ENCODE data around the gene GNPTG.

Gene GNPTG

DNA sequence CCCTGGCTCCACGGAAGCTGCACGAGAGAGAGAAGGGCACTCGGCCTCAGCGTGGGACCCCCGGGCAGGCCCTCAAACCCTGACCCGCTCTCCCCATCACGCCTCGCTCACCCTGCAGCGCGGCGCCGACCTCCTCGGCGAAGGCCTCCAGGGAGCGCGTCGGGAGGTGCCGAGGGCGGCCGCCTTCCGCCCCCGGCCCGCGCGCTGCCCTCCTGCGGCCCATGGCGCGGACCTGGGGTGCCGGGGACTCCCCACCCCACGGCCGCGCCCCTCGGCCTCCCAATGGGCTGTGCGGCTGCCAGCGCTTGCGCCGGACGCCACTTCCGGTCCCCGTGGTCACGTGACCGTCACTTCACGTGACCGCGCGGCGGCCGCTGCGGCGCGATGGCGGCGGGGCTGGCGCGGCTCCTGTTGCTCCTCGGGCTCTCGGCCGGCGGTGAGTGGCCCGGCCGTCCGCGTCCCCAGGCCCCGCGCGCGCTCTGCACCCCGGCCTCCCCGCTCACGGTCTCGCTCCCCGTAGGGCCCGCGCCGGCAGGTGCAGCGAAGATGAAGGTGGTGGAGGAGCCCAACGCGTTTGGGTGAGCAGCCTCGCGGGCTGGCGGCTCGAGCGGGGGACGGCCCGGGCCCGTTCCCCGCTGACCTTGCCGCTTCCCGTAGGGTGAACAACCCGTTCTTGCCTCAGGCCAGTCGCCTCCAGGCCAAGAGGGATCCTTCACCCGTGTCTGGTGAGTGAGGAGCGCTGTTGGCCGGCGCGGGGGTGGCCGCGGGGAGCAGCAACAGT, at the start of gene GNPTG, which contains the start of gene TSR3:
TSS of gene GNPTG (plus strand) at position 350 of the 781 bp plus-strand sequence. CDS start at position 385, 35 bp downstream.
TSS of gene TSR3 (minus strand) at position 297 of the 781 bp plus-strand sequence. CDS start at position 223, 74 bp downstream.
- peak; percentile 87 for DNase-seq

DNA sequence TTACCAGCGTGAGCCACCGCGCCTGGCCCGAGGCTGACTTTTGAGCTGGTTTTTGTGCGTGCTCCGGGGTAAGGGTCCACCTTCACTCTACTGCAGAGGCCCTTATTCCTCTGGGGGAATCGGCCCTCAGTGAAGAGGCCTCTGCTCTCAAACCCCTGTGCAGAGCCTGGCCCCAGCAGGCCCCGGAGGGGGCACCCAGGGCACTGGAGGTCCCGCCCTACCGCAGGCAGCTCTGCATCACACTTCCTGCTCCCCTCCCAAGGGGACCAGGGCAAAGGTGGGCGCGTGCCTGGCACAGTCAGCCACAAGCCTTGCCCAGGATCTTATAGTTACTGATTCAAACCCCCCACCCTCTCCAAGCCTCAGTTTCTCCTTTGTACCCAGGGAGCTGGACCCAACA, 45.9 kb upstream of the GNPTG start:
- DNase-seq: no peak

DNA sequence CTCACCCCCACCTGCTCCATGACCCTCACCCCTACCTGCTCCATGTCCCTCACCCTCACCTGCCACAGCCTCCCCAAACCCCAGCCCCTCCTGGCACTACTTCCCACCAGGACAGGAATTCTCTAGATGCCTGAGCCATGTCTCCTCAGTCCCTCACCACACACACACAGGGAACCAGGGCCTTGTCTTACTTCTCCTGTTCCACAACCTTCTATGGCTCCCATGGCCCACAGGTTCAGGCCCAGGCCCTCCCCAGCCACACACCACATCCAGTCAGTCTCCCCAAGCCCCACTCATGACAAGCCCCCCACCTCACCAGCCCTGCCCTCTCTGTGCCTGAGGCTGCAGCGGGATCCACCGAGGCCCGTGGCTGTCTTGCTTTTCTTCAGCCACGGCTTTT, 45.4 kb upstream of the GNPTG start:
- no peak for DNase-seq

DNA sequence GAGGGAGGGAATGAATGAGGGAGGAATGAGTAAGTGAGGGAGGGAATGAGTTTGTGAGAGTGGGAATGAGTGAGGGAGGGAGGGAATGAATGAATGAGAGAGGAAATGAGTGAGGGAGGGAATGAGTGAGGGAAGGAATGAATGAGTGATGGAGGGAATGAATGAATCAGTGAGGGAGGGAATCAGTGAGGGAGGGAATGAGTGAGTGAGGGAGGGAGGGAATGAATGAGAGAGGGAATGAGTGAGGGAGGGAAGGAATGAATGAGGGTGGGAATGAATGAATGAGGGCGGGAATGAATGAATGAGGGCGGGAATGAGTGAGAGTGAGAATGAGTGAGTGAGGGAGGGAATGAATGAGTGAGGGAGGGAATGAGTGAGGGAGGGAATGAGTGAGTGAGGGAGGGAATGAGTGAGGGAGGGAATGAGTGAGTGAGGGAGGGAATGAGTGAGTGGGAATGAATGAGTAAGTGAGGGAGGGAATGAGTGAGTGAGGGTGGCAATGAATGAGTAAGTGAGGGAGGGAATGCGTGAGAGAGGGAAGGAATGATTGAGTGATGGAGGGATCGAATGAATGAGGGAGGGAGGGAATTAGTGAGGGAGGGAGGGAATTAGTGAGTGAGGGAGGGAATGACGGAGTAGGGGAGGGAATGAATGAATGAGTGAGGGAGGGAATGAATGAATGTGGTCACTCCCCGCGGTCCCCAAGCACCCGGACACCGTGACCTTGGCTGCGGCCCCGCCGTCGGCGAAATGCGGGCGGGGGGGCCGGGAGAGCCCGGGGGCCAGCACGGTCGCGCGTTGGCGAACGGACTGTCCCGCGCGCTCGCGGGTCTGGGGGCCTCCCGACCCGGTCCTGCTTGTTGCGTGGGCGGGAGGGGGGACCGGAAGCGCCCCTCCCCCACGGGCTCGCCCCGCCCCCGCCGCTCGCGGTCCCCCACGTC, 43.4 kb upstream of the GNPTG start:
- DNase-seq: no peak

DNA sequence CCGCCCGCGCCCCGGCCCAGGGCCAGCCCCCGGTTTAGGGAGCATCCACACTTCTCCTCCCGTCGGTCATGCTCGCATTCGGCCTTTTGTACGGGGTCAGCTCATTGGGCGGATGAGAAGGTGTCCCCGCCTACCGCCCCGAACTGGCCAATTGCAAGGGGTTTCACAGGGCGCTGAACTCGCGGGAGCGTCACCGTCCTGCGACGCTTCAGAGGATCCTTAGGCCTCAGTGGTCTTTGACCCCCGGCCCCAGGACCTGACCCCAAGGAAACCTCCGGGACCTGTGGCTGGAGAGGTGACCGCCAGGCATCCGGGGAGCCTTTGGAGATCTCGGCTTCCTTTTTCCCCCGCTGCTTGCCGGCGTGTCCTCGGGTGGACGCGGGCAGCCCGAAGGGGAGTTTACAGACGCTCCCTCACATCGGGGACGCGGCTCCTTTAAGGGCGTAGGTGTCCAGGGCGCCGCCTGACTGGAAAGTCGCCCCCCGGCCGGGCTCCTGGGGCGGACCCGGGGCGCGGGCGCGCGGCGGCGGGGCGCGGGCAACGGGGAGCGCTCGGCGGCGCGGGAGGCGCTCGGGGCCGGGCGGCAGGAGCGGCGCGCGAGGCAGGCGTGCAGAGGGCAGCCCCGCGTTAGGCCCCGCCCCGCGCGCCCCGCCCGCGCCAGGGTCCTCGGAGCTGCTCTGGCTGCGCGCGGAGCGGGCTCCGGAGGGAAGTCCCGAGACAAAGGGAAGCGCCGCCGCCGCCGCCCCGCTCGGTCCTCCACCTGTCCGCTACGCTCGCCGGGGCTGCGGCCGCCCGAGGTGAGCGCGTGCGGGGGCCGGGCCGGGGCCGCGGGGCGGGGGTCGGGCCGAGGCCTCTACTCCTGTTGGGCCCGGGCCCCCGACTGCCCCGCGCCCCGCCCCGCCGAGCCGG, 42.5 kb upstream of the GNPTG start, which contains the start of gene UBE2I:
TSS of gene UBE2I (plus strand) at position 660 of the 909 bp plus-strand sequence. CDS start 4,395 bp downstream, outside the sequence.
- DNase-seq: peak; percentile 98

DNA sequence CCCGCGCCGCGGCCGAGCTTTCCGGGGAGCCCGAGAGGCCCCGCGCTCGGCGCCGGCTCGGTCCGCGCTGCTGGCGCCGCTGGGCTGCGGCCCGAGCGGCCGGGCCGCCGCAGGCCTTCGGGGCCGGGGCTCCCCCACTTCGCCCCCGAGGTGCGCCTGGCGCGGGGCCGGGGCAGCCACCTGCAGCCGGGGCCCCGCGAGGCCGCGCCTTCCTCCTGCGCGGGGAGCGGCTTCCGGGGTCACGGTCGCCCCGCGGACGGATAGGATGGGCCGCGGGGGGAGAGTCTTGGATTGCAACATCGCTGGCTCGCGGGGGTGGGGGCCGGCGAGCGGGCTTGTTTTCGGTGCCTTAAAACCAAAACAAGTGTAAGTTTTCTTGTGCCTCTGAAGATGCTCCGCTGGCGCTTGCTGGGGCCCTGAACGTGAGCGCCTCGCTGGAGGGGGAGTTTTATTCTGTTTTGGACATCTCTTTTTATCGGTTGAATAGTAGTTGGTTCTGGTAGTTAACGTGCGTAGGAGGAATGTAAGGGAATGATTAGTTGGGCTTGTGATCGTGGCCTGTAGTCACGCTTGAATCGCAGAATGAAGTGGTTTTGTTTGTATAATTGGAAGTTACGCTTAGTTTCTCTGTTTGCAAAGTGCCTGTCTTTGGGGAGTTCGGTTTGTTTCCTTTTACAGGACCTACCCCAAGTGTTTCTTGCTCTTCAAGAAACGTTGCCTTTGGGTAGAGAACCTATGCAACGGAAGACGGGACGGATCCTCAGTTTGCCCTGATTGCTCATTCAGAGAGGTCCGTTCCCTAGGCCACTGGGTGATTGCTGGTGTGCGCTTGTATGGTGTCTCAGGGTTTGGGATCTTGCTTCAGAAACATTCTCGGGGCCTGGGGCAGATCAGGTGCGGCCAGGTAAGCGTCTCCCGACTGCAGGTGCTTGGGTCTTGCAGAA, 41.6 kb upstream of the GNPTG start:
- peak; percentile 69 for DNase-seq

DNA sequence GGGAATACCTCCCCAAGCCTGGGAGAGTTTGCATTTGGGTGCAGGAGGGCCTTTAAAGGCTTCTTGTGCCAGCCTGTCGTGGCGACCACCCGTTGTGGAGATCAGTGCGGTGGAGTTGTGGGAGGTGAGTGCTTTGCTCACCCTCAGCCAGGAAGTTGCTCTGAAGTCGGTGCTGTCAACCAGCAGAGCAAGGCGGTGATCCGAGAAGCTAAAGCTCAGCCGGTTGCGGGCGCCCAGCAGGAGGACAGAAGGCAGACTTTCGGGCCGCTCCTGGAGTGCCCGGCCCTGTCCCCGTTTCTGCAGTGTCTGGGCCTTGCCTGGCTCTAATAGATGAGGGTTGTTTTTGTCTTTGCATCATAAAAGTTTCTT, 40.9 kb upstream of the GNPTG start:
- DNase-seq: peak; percentile 43

DNA sequence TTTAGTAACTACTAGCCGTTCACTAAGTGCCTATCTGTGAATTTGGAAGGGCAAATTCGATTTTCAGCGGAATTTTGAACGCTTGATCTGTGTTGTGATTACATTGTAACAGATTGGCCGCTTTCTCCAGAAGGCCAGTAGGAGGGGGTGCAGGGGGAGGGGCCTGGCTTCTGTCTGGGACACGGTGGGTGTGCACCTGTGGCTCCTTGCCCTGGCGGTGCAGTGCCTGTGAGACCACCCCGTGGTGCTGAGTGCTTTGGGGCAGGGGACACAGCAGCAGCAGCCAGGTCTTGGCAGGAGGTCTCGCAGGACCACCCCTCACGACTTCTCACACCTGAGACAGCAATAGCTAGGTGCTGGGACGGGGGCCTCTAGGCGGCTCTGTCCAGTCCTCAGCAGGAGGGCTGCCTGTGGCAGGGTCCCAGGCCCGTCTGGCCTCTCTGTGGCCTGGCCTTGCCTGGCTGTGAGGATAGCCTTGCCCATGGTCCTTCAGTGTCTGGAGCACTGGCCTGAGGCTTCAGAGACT, 40.5 kb upstream of the GNPTG start:
- no peak for DNase-seq

DNA sequence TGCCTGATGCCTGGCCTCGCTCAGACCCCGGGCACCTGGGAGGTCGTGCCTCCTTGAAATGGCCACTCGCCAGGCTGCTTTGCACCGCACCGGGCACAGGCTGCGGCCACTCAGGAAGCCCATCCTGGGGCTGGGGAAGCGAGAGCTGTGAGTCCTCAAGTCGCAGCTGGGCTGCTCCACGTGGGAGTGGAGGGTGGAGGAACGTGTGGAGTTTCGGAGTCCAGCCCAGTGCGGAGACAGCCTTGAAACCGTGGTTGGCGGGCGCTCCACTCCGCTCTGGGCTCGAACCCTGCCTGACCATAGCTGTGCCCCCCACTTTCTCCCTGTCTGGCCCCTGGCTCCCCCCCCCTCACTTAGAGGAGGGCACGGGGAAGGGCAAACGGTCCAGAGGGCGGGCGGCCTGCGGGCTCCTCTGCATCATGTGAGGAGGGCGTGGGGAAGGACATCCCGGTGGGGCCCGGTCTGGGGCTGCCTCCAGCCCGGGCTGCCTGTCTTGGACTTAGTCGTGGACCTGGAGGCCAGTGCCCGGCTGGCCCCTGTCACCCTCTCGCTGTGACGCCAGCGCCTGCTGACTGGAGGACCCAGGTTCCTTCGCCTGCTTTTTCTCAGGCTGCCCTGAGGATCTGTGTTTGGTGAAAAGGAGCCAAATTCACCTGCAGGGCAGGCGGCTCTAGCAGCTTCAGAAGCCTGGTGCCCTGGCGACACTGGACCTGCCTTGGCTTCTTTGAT, 39.8 kb upstream of the GNPTG start:
- DNase-seq: no peak

DNA sequence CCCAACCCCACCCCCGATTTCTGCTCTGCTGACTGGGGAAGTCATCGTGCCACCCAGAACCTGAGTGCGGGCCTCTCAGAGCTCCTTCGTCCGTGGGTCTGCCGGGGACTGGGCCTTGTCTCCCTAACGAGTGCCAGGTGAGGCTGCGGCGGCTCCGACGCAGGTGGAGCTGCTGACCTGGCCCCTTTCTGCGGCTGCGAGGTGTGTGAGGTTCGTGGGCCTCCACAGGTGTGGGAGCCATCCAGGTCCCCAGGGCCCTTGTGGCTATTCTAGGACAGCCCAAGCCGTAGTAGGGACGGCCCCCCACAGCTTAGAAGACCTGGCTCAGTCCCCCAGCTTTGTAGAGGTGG, 39.3 kb upstream of the GNPTG start:
- DNase-seq: no peak

DNA sequence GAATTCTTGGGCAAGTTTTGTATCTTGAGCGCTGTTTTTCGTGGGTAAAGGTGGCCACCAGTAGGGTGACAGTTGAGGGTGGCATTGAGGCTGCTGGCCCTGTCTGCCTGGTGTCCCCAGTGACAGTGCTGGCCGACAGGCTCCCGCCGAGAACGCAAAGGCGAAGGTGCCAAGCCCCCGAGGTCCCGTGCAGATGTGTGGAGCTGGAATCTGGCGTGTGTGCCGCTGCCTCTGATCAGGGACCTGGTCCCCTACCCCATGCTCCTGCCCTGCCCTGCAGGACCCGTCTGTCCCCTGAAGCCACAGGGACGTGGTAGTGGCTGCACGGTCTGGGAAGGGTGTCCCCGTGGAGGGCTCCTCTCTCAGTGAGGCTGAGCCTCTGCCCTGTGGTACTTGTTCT, 38.8 kb upstream of the GNPTG start:
- no peak for DNase-seq

DNA sequence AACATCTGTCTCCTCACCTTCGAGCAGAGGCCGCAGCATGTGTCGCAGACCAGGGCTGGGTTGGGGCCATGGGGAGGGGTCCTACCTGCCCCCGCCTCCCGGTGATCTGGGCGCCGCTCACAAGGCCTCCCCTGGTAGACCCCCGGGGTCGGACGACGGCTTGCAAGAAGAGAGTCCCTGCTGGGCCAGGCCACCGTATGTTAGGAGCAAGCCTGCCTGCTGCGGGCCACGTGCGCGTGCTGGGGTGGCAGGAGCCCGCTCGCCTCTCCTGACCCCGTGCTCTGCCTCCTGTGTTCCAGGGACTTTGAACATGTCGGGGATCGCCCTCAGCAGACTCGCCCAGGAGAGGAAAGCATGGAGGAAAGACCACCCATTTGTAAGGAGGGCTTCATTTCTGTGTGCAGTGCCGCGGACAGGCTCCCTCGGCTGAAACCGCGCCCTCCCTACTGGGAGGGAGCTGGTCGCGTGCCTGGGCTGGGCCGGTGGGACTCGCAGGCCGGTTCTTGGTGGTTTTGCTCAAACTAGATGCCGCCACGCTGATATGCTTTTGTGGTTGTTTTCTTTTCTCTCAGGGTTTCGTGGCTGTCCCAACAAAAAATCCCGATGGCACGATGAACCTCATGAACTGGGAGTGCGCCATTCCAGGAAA, 37.9 kb upstream of the GNPTG start:
- DNase-seq: no peak

DNA sequence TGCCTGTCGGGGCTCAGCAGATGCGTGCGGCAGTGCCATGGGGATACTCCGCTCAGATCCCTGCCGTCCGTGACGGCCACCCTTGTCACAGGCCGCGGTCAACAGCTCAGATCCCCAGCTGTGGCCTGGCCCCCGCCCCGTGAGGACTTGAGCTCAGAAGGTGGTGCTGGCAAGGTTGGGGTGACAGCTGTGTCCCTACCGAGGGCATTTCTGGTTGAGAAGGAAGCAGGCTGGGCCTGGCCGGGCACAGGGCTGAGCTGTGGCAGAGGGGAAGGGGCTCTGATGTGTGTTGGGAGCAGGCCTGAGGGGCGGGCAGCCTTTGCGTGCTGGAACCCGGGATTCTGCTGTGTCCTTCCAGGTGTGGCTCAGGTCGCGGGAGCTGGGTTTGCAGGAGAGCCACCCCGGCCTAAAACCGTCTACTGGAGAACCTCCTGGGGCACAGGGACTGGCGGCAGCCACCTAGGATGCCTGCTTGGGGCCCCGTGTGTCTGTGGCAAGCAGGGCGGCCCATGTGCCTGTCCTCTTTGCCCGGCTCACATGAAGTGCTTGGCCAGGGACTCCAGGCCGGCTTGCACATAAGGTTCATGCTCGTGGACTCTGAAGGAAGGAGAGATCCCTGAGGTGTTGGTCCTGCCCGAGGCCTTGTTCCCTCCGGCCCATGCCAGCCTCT, 37.2 kb upstream of the GNPTG start:
- DNase-seq: no peak

DNA sequence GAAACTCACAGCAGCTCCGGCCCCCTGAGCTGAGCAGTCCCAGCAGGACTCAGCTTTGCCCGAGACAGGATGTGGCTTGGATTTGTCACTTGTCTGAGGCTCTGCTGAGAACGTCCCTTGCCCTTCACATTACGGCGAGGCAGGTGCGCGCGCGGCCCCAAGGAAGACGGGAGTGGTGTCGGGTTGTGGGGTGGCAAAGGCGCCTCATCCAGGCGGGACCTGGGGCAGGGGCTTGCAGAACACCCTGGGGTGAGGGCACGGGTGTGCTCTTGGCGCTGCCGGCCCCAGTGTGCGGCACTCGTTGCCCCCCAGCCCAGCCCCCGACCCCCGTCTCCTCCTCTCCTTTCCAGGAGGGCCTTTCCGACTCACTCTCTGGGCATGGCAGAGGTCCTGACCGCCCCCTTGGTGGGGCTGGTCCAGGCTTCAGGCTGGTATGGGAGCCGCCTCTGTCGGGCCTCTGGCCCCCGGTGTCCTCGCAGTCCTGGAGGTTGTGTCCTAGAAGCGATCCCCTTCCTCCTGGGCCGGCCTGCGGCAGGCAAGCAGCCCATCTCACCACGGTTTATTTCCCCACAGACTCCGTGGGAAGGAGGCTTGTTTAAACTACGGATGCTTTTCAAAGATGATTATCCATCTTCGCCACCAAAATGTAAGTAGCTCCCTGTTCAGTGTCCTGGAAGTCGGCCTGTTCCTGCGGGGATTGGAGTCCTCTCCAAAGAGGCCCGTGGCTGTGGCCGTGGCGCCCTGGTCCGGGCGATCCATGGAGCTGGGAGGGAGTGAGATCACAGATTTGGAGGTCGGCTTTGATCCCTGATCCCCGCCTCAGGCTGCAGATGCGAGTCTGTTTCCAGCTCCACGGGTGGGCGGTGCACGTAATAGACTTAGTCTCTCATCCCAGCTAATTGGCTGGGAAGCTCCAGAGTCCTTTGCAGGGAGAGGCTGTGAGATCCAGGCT, 36.4 kb upstream of the GNPTG start:
- DNase-seq: no peak

DNA sequence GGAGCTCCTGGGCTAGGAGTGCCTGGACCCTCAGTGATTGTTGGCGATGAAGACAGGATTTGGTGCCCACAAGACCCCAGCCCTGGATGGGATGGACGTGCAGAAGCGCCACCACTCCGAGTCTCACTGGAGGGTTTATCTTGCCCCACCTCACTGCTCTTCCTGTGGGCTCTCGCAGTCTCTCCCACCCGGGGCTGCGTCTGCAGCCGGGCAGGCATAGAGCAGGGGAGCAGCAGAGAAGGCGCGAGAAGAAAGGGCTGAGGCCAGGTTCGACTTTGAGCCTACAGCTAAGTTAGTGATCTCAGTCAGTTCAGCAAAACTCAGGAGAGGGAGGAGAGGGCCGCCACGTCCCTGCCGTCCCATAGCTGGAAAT, 35.7 kb upstream of the GNPTG start:
- DNase-seq: no peak

DNA sequence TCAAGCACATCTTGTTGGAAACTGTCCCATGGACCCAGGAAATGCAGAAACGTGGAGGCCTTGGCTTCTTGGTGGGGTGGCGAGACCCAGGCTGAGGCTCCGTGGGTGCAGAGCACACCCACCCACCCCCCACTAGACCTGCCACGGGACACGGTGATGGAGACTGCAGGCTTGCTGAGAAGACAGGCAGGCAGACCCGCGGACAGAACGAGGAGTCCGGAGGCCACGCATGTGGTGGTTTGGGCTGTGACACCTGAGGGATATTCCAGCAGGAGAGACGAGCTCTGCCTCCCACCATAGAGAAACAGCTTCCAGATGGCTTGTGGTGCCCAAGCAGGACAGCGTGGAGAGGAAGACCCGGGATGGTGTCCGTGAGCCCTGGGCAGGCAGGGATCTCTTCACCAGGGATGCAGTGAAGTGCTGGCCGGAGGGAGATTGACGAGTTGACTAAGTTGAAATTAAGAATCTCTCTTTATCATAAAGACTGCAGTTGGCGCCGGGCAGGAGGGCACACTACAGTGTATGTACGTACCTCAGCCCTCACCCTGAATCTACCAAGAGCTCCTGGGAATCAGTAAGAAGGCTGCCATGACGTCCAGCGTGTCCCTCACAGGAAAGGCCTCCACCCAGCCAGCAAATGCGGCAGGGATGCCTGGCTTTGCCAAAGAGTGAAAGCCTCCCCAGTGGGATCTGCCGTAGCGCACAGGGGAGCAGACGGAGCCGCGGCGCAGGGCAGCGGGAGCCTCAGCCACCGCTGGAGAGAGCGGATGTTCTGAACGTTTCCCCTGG, 34.1 kb upstream of the GNPTG start:
- no peak for DNase-seq

DNA sequence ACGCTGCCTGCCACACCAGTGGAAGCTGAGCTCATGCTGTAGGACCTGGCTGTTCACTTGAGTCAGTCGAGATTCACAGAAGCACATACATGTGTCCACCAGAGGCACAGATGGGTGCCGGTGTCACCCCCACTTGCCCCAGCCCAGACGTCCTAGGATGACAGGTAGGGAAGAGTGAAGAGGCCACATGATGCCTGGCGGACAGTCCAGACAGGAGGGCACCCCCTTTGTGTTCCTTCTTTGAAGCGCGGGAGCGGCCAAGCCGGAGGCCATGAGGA, 33.5 kb upstream of the GNPTG start:
- DNase-seq: no peak

DNA sequence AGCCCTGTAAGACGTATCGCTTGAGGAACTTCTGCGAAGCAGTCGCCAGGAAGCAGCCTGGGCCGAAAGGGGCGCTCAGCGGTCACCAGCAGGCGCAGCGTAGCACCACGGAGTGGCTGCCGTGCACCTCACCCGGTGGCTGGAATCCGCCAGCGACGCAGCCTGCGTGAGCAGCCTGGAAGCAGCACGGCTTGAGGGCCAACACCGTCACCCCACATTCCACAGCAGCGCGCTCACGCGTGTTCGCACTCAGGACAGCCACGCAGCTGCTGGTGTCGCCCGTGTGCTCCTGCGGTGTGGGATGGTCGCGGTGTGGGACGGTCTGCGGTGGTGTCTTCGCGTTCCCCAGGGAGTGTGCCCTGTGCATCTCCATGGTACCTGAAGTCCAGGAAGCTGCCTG, 32.7 kb upstream of the GNPTG start:
- DNase-seq: no peak
